ENCODE results near the gene PACRG. TPM values are rescaled to one million over a fixed set of nuclear protein-coding genes. Genes with fewer than 3 reads are reported as not detected.

The PACRG gene
- total RNA-seq, 4 donors from 2014 or later: 0.29 to 1.6 (median 0.61) TPM

GRCh38 chr6:162785632-162786242, 58.0 kb downstream of the PACRG start:
- DNase-seq (no peak), ATAC-seq (no peak)

GRCh38 chr6:162798546-162799266, 70.9 kb downstream of the PACRG start:
- no peak overlapping the region for H3K4me3 ChIP-seq
- ATAC-seq (no peak), DNase-seq (no peak)
- TF ChIP-seq POLR2A (IDR thresholded peaks at IDR 0.05) (no peak), CTCF (IDR thresholded peaks at IDR 0.05 in 4 of 5, conservative IDR thresholded peaks at IDR 0.05 in 1 of 5) (no peak)
- H3K27me3 ChIP-seq: no peaks in the 10 kb centered on the region
- no peaks in the 10 kb centered on the region for H3K36me3 ChIP-seq
- in situ Hi-C loops (cut with MboI; ENCODE audit: low sequenced_read_pairs in 4 of 4) (no loop called here), intact Hi-C loops (cut with DNase I; ENCODE audit: low total_unique reads) (no loop called here)
- H3K4me1 ChIP-seq: no peaks in the 10 kb centered on the region
- no peak overlapping the region for H3K27ac ChIP-seq
- H3K9me3 ChIP-seq: no peaks in the 10 kb centered on the region

More at GRCh38 chr6:162785632-162786242, 58.0 kb downstream of the PACRG start:
- Histone ChIP-seq H3K27ac (no peak overlapping the region), H3K4me1 (no peaks in the 10 kb centered on the region), H3K27me3 (no peaks in the 10 kb centered on the region), H3K9me3 (peaks cover 0 to 9% (median 0%) of the 10 kb centered on the region in 3 donors), H3K4me3 (no peak overlapping the region), H3K36me3 (no peaks in the 10 kb centered on the region)
- TF ChIP-seq POLR2A (IDR thresholded peaks at IDR 0.05) (no peak), CTCF (IDR thresholded peaks at IDR 0.05 in 4 of 5, conservative IDR thresholded peaks at IDR 0.05 in 1 of 5) (no peak)
- intact Hi-C loops (cut with DNase I; ENCODE audit: low total_unique reads) (no loop called here), in situ Hi-C loops (cut with MboI; ENCODE audit: low sequenced_read_pairs in 4 of 4) (no loop called here)

- DNase-seq (no peak), ATAC-seq (no peak)
- intact Hi-C loops (cut with DNase I; ENCODE audit: low total_unique reads) (no loop called here), in situ Hi-C loops (cut with MboI; ENCODE audit: low sequenced_read_pairs in 4 of 4) (no loop called here)
- no peaks in the 10 kb centered on the region for H3K4me1 ChIP-seq
- H3K4me3 ChIP-seq: no peak overlapping the region
- no peaks in the 10 kb centered on the region for H3K9me3 ChIP-seq
- H3K27ac ChIP-seq: no peak overlapping the region
- no peak for TF ChIP-seq POLR2A (IDR thresholded peaks at IDR 0.05)
- no peaks in the 10 kb centered on the region for H3K36me3 ChIP-seq
- no peaks in the 10 kb centered on the region for H3K27me3 ChIP-seq
These were observed 86.7 kb downstream of the PACRG start for GRCh38 chr6:162814426-162814973.

- Histone ChIP-seq H3K36me3 (no peaks in the 10 kb centered on the region), H3K27ac (no peak overlapping the region), H3K4me3 (no peak overlapping the region), H3K9me3 (no peaks in the 10 kb centered on the region), H3K27me3 (no peaks in the 10 kb centered on the region), H3K4me1 (no peaks in the 10 kb centered on the region)
- no peak for TF ChIP-seq POLR2A (IDR thresholded peaks at IDR 0.05)
- TF ChIP-seq CTCF (IDR thresholded peaks at IDR 0.05 in 4 of 5, conservative IDR thresholded peaks at IDR 0.05 in 1 of 5): no peak
- in situ Hi-C loops (cut with MboI; ENCODE audit: low sequenced_read_pairs in 4 of 4) (no loop called here), intact Hi-C loops (cut with DNase I; ENCODE audit: low total_unique reads) (no loop called here)
- ATAC-seq (no peak), DNase-seq (no peak)
These were observed 89.4 kb downstream of the PACRG start for GRCh38 chr6:162817196-162817595.

GRCh38 chr6:162819284-162819683, 91.5 kb downstream of the PACRG start:
- H3K36me3 ChIP-seq: no peaks in the 10 kb centered on the region
- H3K4me1 ChIP-seq: no peaks in the 10 kb centered on the region
- H3K9me3 ChIP-seq: no peaks in the 10 kb centered on the region
- intact Hi-C loops (cut with DNase I; ENCODE audit: low total_unique reads) (no loop called here), in situ Hi-C loops (cut with MboI; ENCODE audit: low sequenced_read_pairs in 4 of 4) (no loop called here)
- no peak for DNase-seq
- H3K4me3 ChIP-seq: no peak overlapping the region
- TF ChIP-seq POLR2A (IDR thresholded peaks at IDR 0.05): no peak
- no peak for TF ChIP-seq CTCF (IDR thresholded peaks at IDR 0.05 in 4 of 5, conservative IDR thresholded peaks at IDR 0.05 in 1 of 5)
- H3K27ac ChIP-seq: no peak overlapping the region
- ATAC-seq: no peak
- H3K27me3 ChIP-seq: no peaks in the 10 kb centered on the region

All from gastrocnemius medialis (tissue), 4 donors.